Measurements from ENCODE around the gene IDE. TPM values are rescaled to one million over a fixed set of nuclear protein-coding genes. Genes with fewer than 3 reads are reported as not detected.

IDE gene
- total RNA-seq, 2 experiments from 2014 or later, result 15.2 to 17.8 TPM

GRCh38 chr10:92450896-92451295 lies 123.0 kb downstream of the IDE start:
- Histone ChIP-seq H3K27me3 (ENCODE audit: control insufficient read depth in 1 of 2, insufficient read depth in 2 of 2, low read length in 2 of 2) (no peaks in the 10 kb centered on the region), H3K4me3 (ENCODE audit: low read length) (no peak overlapping the region), H3K36me3 (ENCODE audit: insufficient read depth, low read length) (peaks cover 33% of the 10 kb centered on the region), H3K27ac (ENCODE audit: low read depth in 1 of 2, low read length in 2 of 2) (no peak overlapping the region), H3K9me3 (ENCODE audit: control insufficient read depth in 1 of 2, insufficient read depth in 1 of 2, low read length in 2 of 2) (no peaks in the 10 kb centered on the region), H3K4me1 (ENCODE audit: insufficient read depth, low read length) (no peaks in the 10 kb centered on the region)
- Mint-ChIP-seq H3K36me3 (ENCODE audit: low read depth) (peaks cover 57% of the 10 kb centered on the region), H3K4me3 (no peak overlapping the region), H3K9me3 (no peaks in the 10 kb centered on the region), H3K27ac (no peak overlapping the region), H3K4me1 (ENCODE audit: low read depth) (no peaks in the 10 kb centered on the region), H3K27me3 (no peaks in the 10 kb centered on the region)
- TF ChIP-seq CTCF (IDR thresholded peaks at IDR 0.05), result no peak
- ATAC-seq (ENCODE audit: poor library complexity), result no peak
- ChIA-PET CTCF (no interaction called here), POLR2A (no interaction called here)
- DNase-seq, result no peak
- intact Hi-C loops (cut with DNase I, micrococcal nuclease), result no loop called here

GRCh38 chr10:92440578-92440977 lies 133.3 kb downstream of the IDE start:
- no peaks in the 10 kb centered on the region for H3K27me3 Mint-ChIP-seq
- no peaks in the 10 kb centered on the region for H3K4me1 Mint-ChIP-seq (ENCODE audit: low read depth)
- no peak overlapping the region for H3K4me3 ChIP-seq (ENCODE audit: low read length)
- no peaks in the 10 kb centered on the region for H3K27me3 ChIP-seq (ENCODE audit: control insufficient read depth in 1 of 2, insufficient read depth in 2 of 2, low read length in 2 of 2)
- ATAC-seq (ENCODE audit: poor library complexity), result no peak
- H3K36me3 ChIP-seq (ENCODE audit: insufficient read depth, low read length), result no peaks in the 10 kb centered on the region
- CTCF ChIA-PET, result interaction anchor here (1.4 kb wide), 1 partner anchor 8 kb away, joined by 3 read pairs; no protein-coding TSS in a partner anchor
- H3K4me1 ChIP-seq (ENCODE audit: insufficient read depth, low read length), result no peaks in the 10 kb centered on the region
- no peak overlapping the region for H3K4me3 Mint-ChIP-seq
- no peaks in the 10 kb centered on the region for H3K9me3 Mint-ChIP-seq
- intact Hi-C loops (cut with DNase I, micrococcal nuclease), result no loop called here
- H3K36me3 Mint-ChIP-seq (ENCODE audit: low read depth), result no peaks in the 10 kb centered on the region
- no peak overlapping the region for H3K27ac ChIP-seq (ENCODE audit: low read depth in 1 of 2, low read length in 2 of 2)
- no peak for DNase-seq
- TF ChIP-seq CTCF (IDR thresholded peaks at IDR 0.05), result no peak
- POLR2A ChIA-PET, result no interaction called here
- H3K9me3 ChIP-seq (ENCODE audit: control insufficient read depth in 1 of 2, insufficient read depth in 1 of 2, low read length in 2 of 2), result no peaks in the 10 kb centered on the region
- H3K27ac Mint-ChIP-seq, result no peak overlapping the region

- no peak for DNase-seq
- Histone ChIP-seq H3K36me3 (ENCODE audit: insufficient read depth, low read length) (no peaks in the 10 kb centered on the region), H3K9me3 (ENCODE audit: control insufficient read depth in 1 of 2, insufficient read depth in 1 of 2, low read length in 2 of 2) (no peaks in the 10 kb centered on the region), H3K27ac (ENCODE audit: low read depth in 1 of 2, low read length in 2 of 2) (no peak overlapping the region), H3K4me3 (ENCODE audit: low read length) (no peak overlapping the region), H3K27me3 (ENCODE audit: control insufficient read depth in 1 of 2, insufficient read depth in 2 of 2, low read length in 2 of 2) (no peaks in the 10 kb centered on the region), H3K4me1 (ENCODE audit: insufficient read depth, low read length) (no peaks in the 10 kb centered on the region)
- ATAC-seq (ENCODE audit: poor library complexity), result no peak
- Mint-ChIP-seq H3K4me1 (ENCODE audit: low read depth) (no peaks in the 10 kb centered on the region), H3K36me3 (ENCODE audit: low read depth) (no peaks in the 10 kb centered on the region), H3K4me3 (no peak overlapping the region), H3K27me3 (no peaks in the 10 kb centered on the region), H3K9me3 (no peaks in the 10 kb centered on the region), H3K27ac (no peak overlapping the region)
- POLR2A ChIA-PET, result no interaction called here
- intact Hi-C loops (cut with DNase I, micrococcal nuclease), result loop anchor here (5.0 to 10.0 kb wide), 2 partner anchors 681 to 1143 kb away; no protein-coding TSS in a partner anchor
- TF ChIP-seq CTCF (IDR thresholded peaks at IDR 0.05), result no peak
- CTCF ChIA-PET, result no interaction called here
These were observed 135.7 kb downstream of the IDE start for GRCh38 chr10:92438220-92438619.
